HCT116 (cell line): ENCODE results near the gene ATM. TPM values are rescaled to one million over a fixed set of nuclear protein-coding genes. Genes with fewer than 3 reads are reported as not detected.

Experiments
- ATAC-seq: fragments of 200-7000 bp; cut with Tn5 transposase; 2 replicates; pipeline ENCODE4 v1.9.1; 2020; ENCODE audit warnings: mild to moderate bottlenecking, moderate library complexity
- BruUV-seq: library from RNA; stranded (reverse); fragments of 400-500 nt; replicated peaks from 2 replicates; lab custom pipeline; 2021; lab: Mats Ljungman, UMichigan
- CTCF ChIA-PET: fragments of 300-600 bp; sonication (Branson Sonifier 250); formaldehyde crosslinking; loops from one replicate; lab custom pipeline; 2021; ENCODE audit warnings: antibody characterized with exemption; lab: Charles Lee
- POLR2A ChIA-PET: fragments of 300-600, 350-600 bp; sonication (Branson Sonifier 250); formaldehyde crosslinking; loops from one replicate; lab custom pipeline; 2021; ENCODE audit warnings: antibody characterized with exemption; lab: Charles Lee
- RAD21 ChIA-PET, 2 experiments: fragments of 300-600 bp; sonication (Branson Sonifier 250); formaldehyde crosslinking; loops; one replicate each; lab custom pipeline; 2023; ENCODE audit warnings: low total read pairs in 2 of 2; ENCODE audit not compliant: uncharacterized antibody in 2 of 2, unreplicated experiment in 2 of 2, low non-redundant PET in 1 of 2; lab: Charles Lee
- DNase-seq: peaks from one replicate; pipeline ENCODE4 v3.0.0-alpha.2; 2010; ENCODE audit warnings: low read depth, low spot score
- H2AFZ ChIP-seq: fragments of 200-600 bp; shearing (Covaris generic), sonication (generic); 2 replicates; pipeline ENCODE4 v1.6.1; 2017; ENCODE audit warnings: low read depth, mixed run types, mixed read lengths, antibody characterized with exemption, low read length; ENCODE audit not compliant: poor library complexity, severe bottlenecking
- H3K27ac ChIP-seq: 2 replicates; pipeline ENCODE4 v1.5.1; 2012; ENCODE audit warnings: low read depth, low read length
- H3K27me3 ChIP-seq: fragments of 200-600 bp; sonication (generic); 2 replicates; pipeline ENCODE4 v1.6.1; 2016; ENCODE audit warnings: mixed run types, low read length, mixed read lengths; ENCODE audit not compliant: insufficient read depth
- H3K36me3 ChIP-seq, 2 experiments: fragments of 200-500 bp in 1 of 2; fragments of 200-600 bp in 1 of 2; sonication (Bioruptor generic) in 1 of 2; sonication (generic) in 1 of 2; 2 replicates each; pipeline versions ENCODE4 v1.5.1 to v1.6.1; 2014 to 2016; ENCODE audit warnings: low read length in 2 of 2, inconsistent platforms in 1 of 2, mixed read lengths in 1 of 2, mixed run types in 1 of 2; ENCODE audit not compliant: insufficient read depth in 2 of 2, control insufficient read depth in 1 of 2
- H3K4me1 ChIP-seq, 2 experiments: fragments of 200-600 bp in 1 of 2; sonication (generic) in 1 of 2; 2 replicates each; pipeline versions ENCODE4 v1.5.1 to v1.6.1; 2012 to 2017; ENCODE audit warnings: low read length in 2 of 2, inconsistent platforms in 1 of 2, mild to moderate bottlenecking in 1 of 2, mixed read lengths in 1 of 2, mixed run types in 1 of 2, moderate library complexity in 1 of 2; ENCODE audit not compliant: insufficient read depth in 2 of 2, control insufficient read depth in 1 of 2
- H3K4me2 ChIP-seq: fragments of 200-600 bp; sonication (generic); 2 replicates; pipeline ENCODE4 v1.6.1; 2017; ENCODE audit warnings: mixed run types, low read length, mixed read lengths
- H3K4me3 ChIP-seq, 2 experiments: fragments of 200-600 bp in 1 of 2; sonication (generic) in 1 of 2; replicated peaks in 1 of 2; 2 replicates each; pipeline ENCODE4 v1.5.1; 2011 to 2016; ENCODE audit warnings: low read length in 2 of 2, control low read depth in 1 of 2, low read depth in 1 of 2, mild to moderate bottlenecking in 1 of 2, mixed read lengths in 1 of 2, mixed run types in 1 of 2
- H3K79me2 ChIP-seq: fragments of 200-600 bp; sonication (generic); 2 replicates; pipeline ENCODE4 v1.6.1; 2017; ENCODE audit warnings: mild to moderate bottlenecking, mixed run types, low read length, moderate library complexity, mixed read lengths; ENCODE audit not compliant: insufficient read depth
- H3K9ac ChIP-seq: fragments of 200-600 bp; sonication (generic); 2 replicates; pipeline ENCODE4 v1.6.1; 2016; ENCODE audit warnings: low read length, mixed read lengths
- H3K9me2 ChIP-seq: fragments of 200-600 bp; sonication (generic), shearing (Covaris generic); 2 replicates; pipeline ENCODE4 v1.6.1; 2017; ENCODE audit warnings: mixed run types, mild to moderate bottlenecking, moderate library complexity; ENCODE audit not compliant: insufficient read depth
- H3K9me3 ChIP-seq, 2 experiments: fragments of 200-500 bp in 1 of 2; fragments of 200-600 bp in 1 of 2; sonication (Bioruptor generic) in 1 of 2; sonication (generic) in 1 of 2; 2 replicates each; pipeline ENCODE4 v1.6.1; 2014 to 2017; ENCODE audit warnings: low read length in 2 of 2, mixed read lengths in 2 of 2, inconsistent platforms in 1 of 2, low read depth in 1 of 2, mild to moderate bottlenecking in 1 of 2, mixed run types in 1 of 2, moderate library complexity in 1 of 2; ENCODE audit not compliant: control insufficient read depth in 1 of 2, insufficient read depth in 1 of 2
- H4K20me1 ChIP-seq: fragments of 200-600 bp; sonication (generic), shearing (Covaris generic); 2 replicates; pipeline ENCODE4 v1.6.1; 2017; ENCODE audit warnings: mixed run types, mild to moderate bottlenecking, moderate library complexity; ENCODE audit not compliant: insufficient read depth
- EGR1 ChIP-seq: IDR thresholded peaks from 2 replicates; pipeline ENCODE4 v1.6.1; 2012; ENCODE audit warnings: low read depth
- ZBTB33 ChIP-seq: IDR thresholded peaks from 2 replicates; pipeline ENCODE4 v1.6.1; 2011; ENCODE audit warnings: mild to moderate bottlenecking, low read length, moderate library complexity; ENCODE audit not compliant: insufficient replicate concordance; ENCODE audit errors: extremely low read depth
- intact Hi-C: fragments of 100-400 bp; cut with micrococcal nuclease; formaldehyde crosslinking; loops from 2 replicates; pipeline ENCODE4 v1.10.0; 2022
- total RNA-seq: library from RNA; stranded (reverse); gene quantifications from one replicate; pipeline ENCODE4 v1.2.1, GENCODE V29; 2021; ENCODE audit not compliant: unreplicated experiment

Gene ATM
- total RNA-seq, 1 experiment from 2014 or later: 32.2 TPM

GRCh38 chr11:108199446-108200321 is 23.2 kb upstream of the ATM start:
- no peak for DNase-seq

More at GRCh38 chr11:108199446-108200321, 23.2 kb upstream of the ATM start:
- Histone ChIP-seq H3K36me3 (peaks cover 9 to 17% of the 10 kb centered on the region in 2 experiments), H3K9me2 (no peaks in the 10 kb centered on the region), H3K4me1 (peaks cover 0 to 10% of the 10 kb centered on the region in 2 experiments; a peak in 1 of 4 replicates), H4K20me1 (no peaks in the 10 kb centered on the region), H2AFZ (no peak overlapping the region), H3K27me3 (no peaks in the 10 kb centered on the region), H3K4me3 (no peak overlapping the region), H3K27ac (no peak overlapping the region), H3K9me3 (no peaks in the 10 kb centered on the region), H3K79me2 (peaks cover 55% of the 10 kb centered on the region), H3K4me2 (no peak overlapping the region), H3K9ac (no peak overlapping the region)
- intact Hi-C loops: no loop called here
- BruUV-seq: no TSS peak
- TF ChIP-seq EGR1 (peak; percentile 32; the same call in 1 of the 2 replicates), ZBTB33 (no peak)
- ChIA-PET CTCF (no interaction called here), POLR2A (no interaction called here), RAD21 (no interaction called here)
- ATAC-seq: no peak
